GM12872 (cell line): Measurements from ENCODE around the gene RTN4.

Experiments
- CTCF ChIP-seq: IDR thresholded peaks from 3 replicates; pipeline ENCODE4 v1.5.1; 2011; ENCODE audit warnings: low read depth, mild to moderate bottlenecking, low read length, moderate library complexity; ENCODE audit not compliant: insufficient read depth

RTN4 gene

GRCh38 chr2:55027226-55027625 lies 23.0 kb downstream of the RTN4 start:
- TF ChIP-seq CTCF: no peak

GRCh38 chr2:55026202-55026601 lies 24.0 kb downstream of the RTN4 start:
- TF ChIP-seq CTCF: no peak

GRCh38 chr2:55025627-55026026 lies 24.6 kb downstream of the RTN4 start:
- TF ChIP-seq CTCF: no peak

GRCh38 chr2:55025082-55025481 lies 25.2 kb downstream of the RTN4 start:
- no peak for TF ChIP-seq CTCF

- TF ChIP-seq CTCF: no peak
These were observed 27.8 kb downstream of the RTN4 start for GRCh38 chr2:55022476-55022875.

- no peak for TF ChIP-seq CTCF
These were observed 30.6 kb downstream of the RTN4 start for GRCh38 chr2:55019526-55020258.

GRCh38 chr2:55018619-55019018 lies 31.6 kb downstream of the RTN4 start:
- TF ChIP-seq CTCF: no peak
